Transverse colon (tissue), 4 donors: ENCODE measurements around the gene OBSCN. TPM values are rescaled to one million over a fixed set of nuclear protein-coding genes. Genes with fewer than 3 reads are reported as not detected.
"Not testable (repeated sequence)": the region's sequence is repeated elsewhere in the genome, so short reads cannot be mapped to it uniquely, and the experiment has no call there.

Experiments used
- DNase-seq: peaks from one replicate; pipeline ENCODE4 v3.0.0-alpha.2; 2019
- H3K27ac ChIP-seq, 4 donors: fragments of 200-600 bp; sonication (generic); 2 replicates each; pipeline ENCODE4 v1.5.1; 2016 to 2018; ENCODE audit warnings: inconsistent platforms in 4 of 4
- H3K27me3 ChIP-seq: fragments of 200-600 bp; sonication (generic); 2 replicates; pipeline ENCODE4 v1.5.1; 2017; ENCODE audit warnings: inconsistent platforms
- H3K36me3 ChIP-seq, 4 donors: fragments of 200-600 bp; sonication (generic); 2 replicates each; pipeline ENCODE4 v1.5.1; 2017 to 2019; ENCODE audit warnings: inconsistent platforms in 4 of 4
- H3K4me1 ChIP-seq, 4 donors: fragments of 200-600 bp; sonication (generic); 2 replicates each; pipeline ENCODE4 v1.5.1; 2017 to 2020; ENCODE audit warnings: inconsistent platforms in 4 of 4
- H3K4me3 ChIP-seq, 4 donors: fragments of 200-600 bp; sonication (generic); 1 replicate in 1 of 4; 2 replicates in 3 of 4; pipeline versions ENCODE4 v1.5.1 to v1.6.1; 2017 to 2019; ENCODE audit warnings: inconsistent platforms in 4 of 4
- H3K9me3 ChIP-seq, 2 donors: fragments of 200-600 bp; sonication (generic); 2 replicates each; pipeline ENCODE4 v1.5.1; 2017 to 2019; ENCODE audit warnings: inconsistent platforms in 2 of 2
- CTCF ChIP-seq, 5 experiments: fragments of 200-600 bp in 3 of 5; fragments of 450-650 bp in 2 of 5; sonication (generic) in 3 of 5; IDR thresholded peaks; 1 replicate in 2 of 5; 2 replicates in 3 of 5; pipeline ENCODE4 v1.5.1; 2016 to 2017; ENCODE audit warnings: antibody characterized with exemption in 5 of 5, inconsistent platforms in 3 of 5, mild to moderate bottlenecking in 2 of 5, moderate library complexity in 1 of 5
- EP300 ChIP-seq: sonication (generic); formaldehyde crosslinking; IDR thresholded peaks from one replicate; pipeline ENCODE4 v1.6.1; 2017; ENCODE audit warnings: antibody characterized with exemption, low read depth
- POLR2A ChIP-seq: fragments of 450-650 bp; IDR thresholded peaks from one replicate; pipeline ENCODE4 v1.6.1; 2016; ENCODE audit warnings: antibody characterized with exemption, mild to moderate bottlenecking, moderate library complexity
- POLR2AphosphoS5 ChIP-seq, 3 donors: sonication (generic); formaldehyde crosslinking; IDR thresholded peaks; one replicate each; pipeline ENCODE4 v1.6.1; 2016; ENCODE audit warnings: antibody characterized with exemption in 3 of 3
- WGBS, 2 donors: methylation state at CpG; one replicate each; pipeline ENCODE4 v1.1.5; 2018; ENCODE audit warnings: low coverage in 1 of 2; 5-methylcytosine and 5-hydroxymethylcytosine counted together
- in situ Hi-C, 4 donors: fragments of 200-750 bp; cut with MboI; loops; one replicate each; pipeline versions ENCODE4 v1.15.0 to v1.15.1; 2017; ENCODE audit warnings: low sequenced_read_pairs in 3 of 4, low pct_ligation_motif_present in 1 of 4, low pct_unique_long_range_greater_than_20kb in 1 of 4
- intact Hi-C: fragments of 100-400 bp; cut with DNase I; formaldehyde crosslinking; loops from one replicate; pipeline ENCODE4 v1.15.1; 2023; ENCODE audit warnings: low total_unique reads
- total RNA-seq, 4 donors: library from RNA; depleted of rRNA; stranded (reverse); fragments of >200 nt; gene quantifications; one replicate each; pipeline ENCODE4 v1.1.0, GENCODE V29; 2016

The OBSCN gene
- total RNA-seq, 4 donors from 2014 or later = 11.9 to 21.7 (median 15.8) TPM

- 91 to 100% methylated on average over 1 to 16 of the region's 16 CpGs for WGBS, 2 donors
- in situ Hi-C loops (no loop called here), intact Hi-C loops (no loop called here)
- no peak overlapping the region for H3K4me3 ChIP-seq
- no peak overlapping the region for H3K27ac ChIP-seq
- peaks cover 0 to under 1% of the 10 kb centered on the region in 2 donors for H3K9me3 ChIP-seq
- DNase-seq = no peak
- H3K36me3 ChIP-seq = no peaks in the 10 kb centered on the region
- no peaks in the 10 kb centered on the region for H3K4me1 ChIP-seq
- no peaks in the 10 kb centered on the region for H3K27me3 ChIP-seq
- TF ChIP-seq CTCF (IDR thresholded peaks at IDR 0.05) (no peak), POLR2AphosphoS5 (IDR thresholded peaks at IDR 0.05) (no peak), POLR2A (no peak), EP300 (no peak)
These were observed 11.6 kb downstream of the OBSCN start for GRCh38 chr1:228219245-228219961.

- WGBS, 2 donors = 83% methylated on average over 28 of the region's 28 CpGs; no CpG with 5 or more reads in 1 of the 2 donors
- H3K27me3 ChIP-seq = no peaks in the 10 kb centered on the region
- no peak overlapping the region for H3K4me3 ChIP-seq
- DNase-seq = no peak
- H3K36me3 ChIP-seq = no peaks in the 10 kb centered on the region
- in situ Hi-C loops = no loop called here
- no peak overlapping the region for H3K27ac ChIP-seq
- intact Hi-C loops = no loop called here
- peaks cover 0 to 8% of the 10 kb centered on the region in 2 donors for H3K9me3 ChIP-seq
- TF ChIP-seq CTCF (IDR thresholded peaks at IDR 0.05) = no peak
- TF ChIP-seq POLR2AphosphoS5 (IDR thresholded peaks at IDR 0.05) = no peak
- TF ChIP-seq POLR2A = no peak
- TF ChIP-seq EP300 = no peak
- H3K4me1 ChIP-seq = no peaks in the 10 kb centered on the region
These were observed 12.3 kb downstream of the OBSCN start for GRCh38 chr1:228219962-228220780.

- H3K27ac ChIP-seq, H3K27me3 ChIP-seq, DNase-seq, intact Hi-C loops, H3K36me3 ChIP-seq, H3K4me1 ChIP-seq, H3K4me3 ChIP-seq, in situ Hi-C loops, H3K9me3 ChIP-seq: not testable (repeated sequence)
- WGBS, 2 donors = 89 to 91% methylated on average over 5 to 9 of the region's 9 CpGs
These were observed 13.3 kb downstream of the OBSCN start for GRCh38 chr1:228221097-228221496.

- DNase-seq = no peak
These were observed 14.7 kb downstream of the OBSCN start for GRCh38 chr1:228222548-228222947.

More at GRCh38 chr1:228222548-228222947, 14.7 kb downstream of the OBSCN start:
- Histone ChIP-seq H3K27ac (no peak overlapping the region), H3K27me3 (no peaks in the 10 kb centered on the region), H3K4me3 (no peak overlapping the region), H3K36me3 (no peaks in the 10 kb centered on the region), H3K4me1 (peaks cover 0 to 5% (median 2%) of the 10 kb centered on the region in 4 donors), H3K9me3 (peaks cover 0 to 8% of the 10 kb centered on the region in 2 donors)
- intact Hi-C loops = no loop called here
- in situ Hi-C loops = no loop called here
- whole genome bisulfite sequencing, 2 donors = 66 to 75% methylated on average over 4 to 11 of the region's 11 CpGs
- no peak for TF ChIP-seq EP300
- no peak for TF ChIP-seq POLR2A
- TF ChIP-seq POLR2AphosphoS5 (IDR thresholded peaks at IDR 0.05) = no peak
- no peak for TF ChIP-seq CTCF (IDR thresholded peaks at IDR 0.05)
